HG02623 (cell line): Measurements from ENCODE around the gene WIPF1.

ENCODE experiments used
- ATAC-seq: cut with Tn5 transposase; IDR thresholded peaks from one replicate; pipeline ENCODE4 v1.9.1; 2021; ENCODE audit warnings: moderate library complexity; ENCODE audit not compliant: unreplicated experiment

WIPF1 gene

GRCh38 chr2:174623106-174623637 is 25.6 kb upstream of the WIPF1 start:
- ATAC-seq: peak; percentile 17

DNA sequence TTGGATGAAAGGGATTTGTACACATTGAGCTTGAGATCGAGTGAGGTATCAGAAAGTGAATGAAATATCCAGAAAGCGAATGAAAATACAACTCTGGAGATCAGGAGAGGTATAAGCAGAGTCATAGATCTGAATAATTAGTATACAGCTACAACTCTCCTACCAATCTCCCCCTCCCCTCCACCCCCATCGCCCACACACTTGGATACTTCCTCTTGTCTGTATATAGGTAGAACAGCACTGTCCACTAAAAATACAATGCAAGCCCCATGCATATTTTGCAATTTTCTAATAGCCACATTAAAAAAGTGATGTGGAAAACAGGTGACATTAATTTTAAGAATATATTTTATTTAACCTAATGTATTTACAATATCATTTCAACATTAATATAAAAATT is 23.7 kb upstream of the WIPF1 start:
- no peak for ATAC-seq

- ATAC-seq: no peak
Measured at GRCh38 chr2:174618179-174618578, 20.6 kb upstream of the WIPF1 start.

GRCh38 chr2:174617718-174618117 is 20.1 kb upstream of the WIPF1 start:
- ATAC-seq: no peak

- no peak for ATAC-seq
Measured at GRCh38 chr2:174617120-174617519, 19.5 kb upstream of the WIPF1 start.

- ATAC-seq: no peak
Measured at GRCh38 chr2:174615871-174616436, 18.4 kb upstream of the WIPF1 start.

DNA sequence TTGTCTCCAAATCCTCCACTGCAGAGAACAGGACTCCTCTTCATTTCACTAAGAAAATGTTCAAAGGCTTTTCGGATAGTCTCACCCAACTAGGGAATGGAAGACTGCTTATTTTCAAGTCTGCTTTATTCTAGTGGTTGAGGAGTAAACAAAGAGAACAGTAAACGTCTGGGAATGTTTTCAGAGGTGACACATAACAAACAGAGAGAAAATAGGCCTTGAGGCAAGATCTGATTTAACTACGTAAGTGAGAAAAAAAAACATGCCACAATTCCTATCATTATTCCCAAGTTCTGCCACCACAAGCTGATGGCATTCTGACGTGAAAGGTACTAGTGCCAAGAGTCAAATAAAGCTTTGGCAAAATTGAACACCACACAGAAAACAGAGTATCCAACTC is 16.7 kb upstream of the WIPF1 start:
- no peak for ATAC-seq

GRCh38 chr2:174613531-174613930 is 15.9 kb upstream of the WIPF1 start:
- no peak for ATAC-seq

DNA sequence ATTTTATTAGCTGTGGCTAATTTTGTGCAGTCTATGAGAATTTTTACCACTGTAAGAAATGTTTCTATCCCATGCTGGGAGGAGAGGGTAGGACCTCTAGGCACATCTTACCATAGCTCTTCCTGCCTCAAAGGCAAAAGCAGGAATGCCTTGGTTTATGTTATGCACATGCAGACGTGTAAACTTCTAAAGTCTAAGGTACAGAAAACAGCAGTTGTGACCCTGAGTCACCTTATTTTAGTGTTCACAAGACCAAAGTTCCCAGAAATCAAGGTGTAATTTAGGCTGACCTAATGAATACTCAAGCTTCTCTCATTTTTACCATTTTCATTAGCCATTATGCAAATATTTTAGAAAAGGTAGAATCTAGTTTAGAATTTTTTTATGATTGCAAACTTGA is 15.4 kb upstream of the WIPF1 start:
- ATAC-seq: no peak

DNA sequence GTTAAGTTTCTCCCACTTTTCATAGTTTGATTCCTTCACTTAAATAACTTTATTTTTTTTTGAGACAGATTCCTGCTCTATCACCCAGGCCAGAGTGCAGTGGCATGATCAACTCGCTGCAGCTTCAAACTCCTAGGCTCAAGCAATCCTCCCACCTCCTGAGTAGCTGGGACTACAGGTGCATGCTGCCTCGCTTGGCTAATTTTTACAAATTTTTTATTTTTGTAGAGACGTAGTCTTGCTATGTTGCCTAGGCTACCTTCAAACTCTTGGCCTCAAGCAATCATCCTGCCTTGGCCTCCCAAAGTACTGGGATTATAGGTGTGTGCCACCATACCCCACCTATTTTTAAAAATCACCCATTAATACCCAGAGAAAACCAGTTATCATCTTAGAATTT is 14.2 kb upstream of the WIPF1 start:
- no peak for ATAC-seq

DNA sequence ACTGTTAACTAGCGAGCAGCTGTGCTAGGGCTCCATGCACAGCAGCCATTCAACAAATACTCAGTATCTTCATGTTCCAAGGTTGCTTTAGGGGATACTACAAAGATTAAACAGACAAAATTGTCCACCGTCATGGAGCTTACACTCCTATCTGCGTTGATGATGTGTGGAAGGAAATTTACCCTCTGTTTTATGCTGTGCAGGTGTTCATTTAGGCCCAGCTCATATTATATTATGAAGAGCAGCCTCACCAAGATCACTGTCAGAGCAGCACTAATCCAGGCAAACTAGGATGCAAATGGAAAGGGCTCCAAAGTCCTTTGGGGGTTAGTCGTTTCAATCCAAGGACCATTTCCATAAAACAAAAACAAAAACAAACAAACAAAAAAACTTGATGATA is 13.4 kb upstream of the WIPF1 start:
- no peak for ATAC-seq

GRCh38 chr2:174610243-174610995 is 12.8 kb upstream of the WIPF1 start:
- no peak for ATAC-seq

GRCh38 chr2:174609261-174609660 is 11.7 kb upstream of the WIPF1 start:
- no peak for ATAC-seq

- peak; percentile 32 for ATAC-seq
Measured at GRCh38 chr2:174608866-174609214, 11.2 kb upstream of the WIPF1 start.

DNA sequence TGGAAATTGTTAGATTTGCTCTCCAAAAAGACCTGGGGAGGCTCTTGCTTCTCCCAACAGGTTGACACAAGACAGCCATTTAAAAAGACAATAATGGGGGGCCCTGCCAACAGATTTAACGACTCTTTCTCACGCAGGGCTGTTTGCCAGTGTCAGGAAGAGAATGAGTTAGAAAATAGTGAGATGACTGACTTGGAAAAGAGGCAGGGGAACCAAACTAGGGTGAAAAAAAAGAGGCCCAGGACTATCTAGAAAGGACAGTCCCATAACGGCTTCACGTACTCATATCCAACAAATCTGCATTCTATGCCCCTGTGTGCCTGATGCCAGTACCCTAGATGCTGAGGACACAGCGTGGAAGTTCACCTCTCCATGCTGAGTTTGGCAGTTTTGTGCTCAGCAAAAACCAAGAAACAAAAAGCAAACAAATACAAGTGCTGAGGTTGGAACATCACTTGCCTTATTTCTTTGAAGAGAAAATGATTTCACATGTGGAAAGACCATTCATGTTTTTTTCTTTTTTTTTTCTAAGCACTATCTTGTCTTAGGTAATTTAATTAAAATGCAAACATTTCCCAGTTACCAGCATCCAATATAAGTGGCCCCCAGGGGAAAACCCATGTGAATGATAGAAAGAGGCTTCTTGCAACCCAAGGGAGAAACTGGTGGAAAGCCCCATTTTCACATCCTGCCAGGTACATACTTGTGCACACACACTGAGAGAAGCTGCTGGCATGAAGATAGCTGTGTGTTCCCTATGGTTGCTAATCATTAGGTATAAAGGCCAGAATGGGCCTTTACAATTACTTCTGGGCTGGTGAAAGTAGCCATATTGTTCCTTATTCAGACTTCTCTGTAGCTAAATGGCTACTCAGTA is 10.6 kb upstream of the WIPF1 start:
- peak; percentile 74 for ATAC-seq

- no peak for ATAC-seq
Measured at GRCh38 chr2:174607584-174607983, 10.0 kb upstream of the WIPF1 start.

- no peak for ATAC-seq
Measured at GRCh38 chr2:174606336-174606735, 8.7 kb upstream of the WIPF1 start.

DNA sequence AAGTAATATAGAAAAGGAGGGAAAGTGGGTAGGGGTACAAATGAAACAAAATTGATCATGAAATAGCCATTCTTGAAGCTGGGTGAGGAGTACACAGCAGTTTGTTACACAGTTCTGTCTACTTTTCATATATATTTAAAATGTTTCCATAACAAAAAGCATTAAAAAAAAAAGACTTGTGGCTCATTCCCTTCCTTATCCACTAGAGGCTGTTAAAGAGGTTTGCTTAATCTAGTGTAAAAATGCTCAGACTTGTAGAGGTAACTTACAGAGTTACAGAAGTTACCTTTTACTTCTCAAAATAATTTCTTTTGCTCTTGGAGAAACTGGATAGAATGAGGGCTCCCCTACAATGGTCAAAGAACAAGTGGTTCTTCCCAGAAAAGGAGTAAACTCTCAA is 8.1 kb upstream of the WIPF1 start:
- ATAC-seq: no peak

DNA sequence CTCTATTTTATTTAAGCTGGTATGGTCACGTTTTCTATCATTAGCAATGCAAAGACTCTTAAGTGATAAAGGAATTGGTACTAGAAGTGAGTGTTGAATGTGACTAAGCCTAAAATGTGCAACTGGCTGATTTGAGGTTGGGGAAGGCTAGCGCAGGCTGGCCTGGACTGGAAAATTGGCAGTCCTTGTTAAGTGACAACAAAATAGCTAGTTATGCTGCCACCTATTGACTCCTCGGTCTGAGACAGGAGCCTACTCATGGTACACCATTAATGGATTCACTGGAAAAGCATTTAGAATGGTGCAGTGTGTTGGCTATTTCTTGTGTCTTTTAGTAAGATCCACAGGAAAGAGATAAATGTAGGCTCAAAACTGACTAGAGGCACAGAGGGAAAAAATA is 5.7 kb upstream of the WIPF1 start:
- ATAC-seq: peak; percentile 41

GRCh38 chr2:174602745-174603144 is 5.1 kb upstream of the WIPF1 start:
- ATAC-seq: no peak

DNA sequence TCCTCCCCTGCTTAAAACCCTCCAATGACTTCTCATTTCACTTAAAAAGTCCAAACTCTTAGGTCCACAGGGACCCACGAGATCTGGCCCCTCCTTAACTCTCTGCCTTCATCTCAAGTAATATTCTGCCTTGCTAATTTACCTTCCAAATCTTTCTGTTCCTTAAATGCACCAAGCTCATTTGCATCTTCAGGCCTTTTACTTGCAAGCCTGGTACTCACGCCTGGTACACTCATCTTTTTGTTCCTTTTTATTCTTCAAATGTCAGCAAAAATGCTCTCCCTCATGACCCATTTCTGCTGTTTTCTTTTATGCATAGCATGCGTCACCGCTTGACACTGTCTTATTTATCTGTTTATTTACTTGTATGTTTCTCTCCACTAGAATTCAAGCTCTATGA is 2.7 kb upstream of the WIPF1 start:
- peak; percentile 36 for ATAC-seq
